Measurements from ENCODE around the gene FNBP1.

DNA sequence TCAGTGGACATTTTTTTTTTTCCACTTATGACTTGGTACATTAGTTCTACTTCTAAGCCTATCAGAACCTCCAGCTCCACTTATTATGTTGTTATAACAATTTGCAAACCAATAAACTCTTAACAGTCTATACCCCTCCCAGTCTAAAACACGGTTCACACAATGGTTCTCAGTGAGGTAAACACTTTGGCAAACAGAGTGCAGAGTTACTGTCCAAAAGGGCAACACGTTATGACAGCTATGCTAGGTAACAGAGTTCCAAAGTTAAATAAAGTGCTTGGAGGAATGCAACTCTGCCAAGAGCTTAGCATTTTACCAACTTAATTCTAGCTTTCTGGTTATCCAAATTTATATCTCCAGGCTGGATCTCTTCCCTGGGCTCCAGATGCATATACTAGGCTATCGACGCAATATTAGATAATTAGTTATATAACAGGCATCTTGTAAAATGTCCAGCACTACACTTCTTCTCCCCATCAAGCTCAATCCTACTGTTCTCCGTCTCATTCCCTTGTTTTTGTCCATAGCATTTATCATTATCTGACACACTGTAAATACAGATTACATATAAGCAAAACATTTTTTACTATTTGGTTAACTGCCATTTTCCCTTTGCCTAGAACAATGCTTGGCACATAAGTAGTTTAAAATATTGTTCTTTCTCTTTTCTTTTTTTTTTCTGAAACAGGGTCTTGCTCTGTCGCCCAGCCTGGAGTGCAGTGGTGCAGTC lies 14.3 kb downstream of the FNBP1 start:
- TF ChIP-seq, protein P1, sequence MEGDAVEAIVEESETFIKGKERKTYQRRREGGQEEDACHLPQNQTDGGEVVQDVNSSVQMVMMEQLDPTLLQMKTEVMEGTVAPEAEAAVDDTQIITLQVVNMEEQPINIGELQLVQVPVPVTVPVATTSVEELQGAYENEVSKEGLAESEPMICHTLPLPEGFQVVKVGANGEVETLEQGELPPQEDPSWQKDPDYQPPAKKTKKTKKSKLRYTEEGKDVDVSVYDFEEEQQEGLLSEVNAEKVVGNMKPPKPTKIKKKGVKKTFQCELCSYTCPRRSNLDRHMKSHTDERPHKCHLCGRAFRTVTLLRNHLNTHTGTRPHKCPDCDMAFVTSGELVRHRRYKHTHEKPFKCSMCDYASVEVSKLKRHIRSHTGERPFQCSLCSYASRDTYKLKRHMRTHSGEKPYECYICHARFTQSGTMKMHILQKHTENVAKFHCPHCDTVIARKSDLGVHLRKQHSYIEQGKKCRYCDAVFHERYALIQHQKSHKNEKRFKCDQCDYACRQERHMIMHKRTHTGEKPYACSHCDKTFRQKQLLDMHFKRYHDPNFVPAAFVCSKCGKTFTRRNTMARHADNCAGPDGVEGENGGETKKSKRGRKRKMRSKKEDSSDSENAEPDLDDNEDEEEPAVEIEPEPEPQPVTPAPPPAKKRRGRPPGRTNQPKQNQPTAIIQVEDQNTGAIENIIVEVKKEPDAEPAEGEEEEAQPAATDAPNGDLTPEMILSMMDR (conservative IDR thresholded peaks at IDR 0.05 in 1 of 2, IDR thresholded peaks at IDR 0.05 in 1 of 2; ENCODE audit: low read depth in 1 of 2, low read length in 2 of 2), result no peak
- TF ChIP-seq EZH2 (IDR thresholded peaks at IDR 0.05; ENCODE audit: low read length, missing control alignments), result no peak

Measured in fibroblast of lung (primary cell).